HG03159 (cell line): ENCODE results near the gene GGTLC3.
"Not testable (repeated sequence)": the region's sequence is repeated elsewhere in the genome, so short reads cannot be mapped to it uniquely, and the experiment has no call there.

Experiments used
- ATAC-seq: cut with Tn5 transposase; IDR thresholded peaks from one replicate; pipeline ENCODE4 v1.9.1; 2021; ENCODE audit warnings: mild to moderate bottlenecking, moderate library complexity; ENCODE audit not compliant: unreplicated experiment

GGTLC3 gene

GRCh38 chr22:18522762-18523161, 4.8 kb upstream of the GGTLC3 start:
- ATAC-seq, result not testable (repeated sequence)

- not testable (repeated sequence) for ATAC-seq
These were observed 4.5 kb downstream of the GGTLC3 start for GRCh38 chr22:18513454-18513853.

- ATAC-seq, result not testable (repeated sequence)
These were observed 5.6 kb downstream of the GGTLC3 start for GRCh38 chr22:18512378-18512777.

- not testable (repeated sequence) for ATAC-seq
These were observed 6.6 kb downstream of the GGTLC3 start for GRCh38 chr22:18511327-18511726.

GRCh38 chr22:18496227-18496626, 21.7 kb downstream of the GGTLC3 start:
- not testable (repeated sequence) for ATAC-seq
